Progenitor cell of endocrine pancreas (in vitro differentiated cells): ENCODE measurements around the gene MYORG. TPM values are rescaled to one million over a fixed set of nuclear protein-coding genes. Genes with fewer than 3 reads are reported as not detected.

ENCODE experiments used
- DNase-seq: peaks from one replicate; pipeline ENCODE4 v3.0.0; 2021; ENCODE audit warnings: low spot score; ENCODE audit not compliant: unreplicated experiment
- H3K27ac Mint-ChIP-seq: 2 replicates; pipeline ENCODE4 v1.8.0; 2021; ENCODE audit warnings: mild to moderate bottlenecking, moderate library complexity, mixed read lengths
- H3K27me3 Mint-ChIP-seq: 2 replicates; pipeline ENCODE4 v1.8.0; 2021; ENCODE audit warnings: mixed read lengths
- H3K36me3 Mint-ChIP-seq: 2 replicates; pipeline ENCODE4 v1.8.0; 2022; ENCODE audit warnings: mixed read lengths; ENCODE audit not compliant: insufficient read depth
- H3K4me1 Mint-ChIP-seq: 2 replicates; pipeline ENCODE4 v1.8.0; 2021; ENCODE audit warnings: low read depth, mixed read lengths
- H3K4me3 Mint-ChIP-seq: 2 replicates; pipeline ENCODE4 v1.8.0; 2021; ENCODE audit warnings: low read depth, mild to moderate bottlenecking, moderate library complexity, mixed read lengths
- H3K9me3 Mint-ChIP-seq: 2 replicates; pipeline ENCODE4 v1.8.0; 2021; ENCODE audit warnings: low read depth, mixed read lengths
- CTCF ChIP-seq: fragments of 200-600 bp; sonication (generic); IDR thresholded peaks from one replicate; pipeline ENCODE4 v1.5.0; 2021; ENCODE audit warnings: antibody characterized with exemption, mild to moderate bottlenecking; ENCODE audit not compliant: unreplicated experiment
- total RNA-seq: library from RNA; stranded (reverse); gene quantifications from 2 replicates; pipeline ENCODE4 v1.2.1, GENCODE V29; 2021

The MYORG gene
- total RNA-seq, 1 donor from 2014 or later = 8.8 TPM

GRCh38 chr9:34392511-34392910, 15.8 kb upstream of the MYORG start:
- Mint-ChIP-seq H3K27ac (no peak overlapping the region), H3K27me3 (peaks cover 28% of the 10 kb centered on the region), H3K9me3 (no peaks in the 10 kb centered on the region), H3K4me3 (no peak overlapping the region), H3K4me1 (no peaks in the 10 kb centered on the region), H3K36me3 (no peaks in the 10 kb centered on the region)
- no peak for TF ChIP-seq CTCF
- DNase-seq = no peak

GRCh38 chr9:34387239-34387638, 10.5 kb upstream of the MYORG start:
- Mint-ChIP-seq H3K4me3 (no peak overlapping the region), H3K4me1 (no peaks in the 10 kb centered on the region), H3K9me3 (no peaks in the 10 kb centered on the region), H3K27ac (no peak overlapping the region), H3K27me3 (peaks cover 46% of the 10 kb centered on the region), H3K36me3 (no peaks in the 10 kb centered on the region)
- TF ChIP-seq CTCF = no peak
- DNase-seq = no peak

GRCh38 chr9:34386656-34387055, 10.0 kb upstream of the MYORG start:
- no peaks in the 10 kb centered on the region for H3K9me3 Mint-ChIP-seq
- H3K4me1 Mint-ChIP-seq = no peaks in the 10 kb centered on the region
- TF ChIP-seq CTCF = no peak
- no peaks in the 10 kb centered on the region for H3K36me3 Mint-ChIP-seq
- H3K27ac Mint-ChIP-seq = no peak overlapping the region
- DNase-seq = no peak
- H3K27me3 Mint-ChIP-seq = peaks cover 49% of the 10 kb centered on the region
- H3K4me3 Mint-ChIP-seq = no peak overlapping the region

- Mint-ChIP-seq H3K27ac (no peak overlapping the region), H3K36me3 (no peaks in the 10 kb centered on the region), H3K4me3 (no peak overlapping the region), H3K27me3 (peaks cover 51% of the 10 kb centered on the region), H3K4me1 (peaks cover 2% of the 10 kb centered on the region), H3K9me3 (no peaks in the 10 kb centered on the region)
- no peak for TF ChIP-seq CTCF
- no peak for DNase-seq
Measured at GRCh38 chr9:34385561-34386230, 9.0 kb upstream of the MYORG start.

GRCh38 chr9:34384368-34385165, 7.9 kb upstream of the MYORG start:
- peaks cover 60% of the 10 kb centered on the region for H3K27me3 Mint-ChIP-seq
- no peaks in the 10 kb centered on the region for H3K36me3 Mint-ChIP-seq
- DNase-seq = no peak
- H3K4me3 Mint-ChIP-seq = no peak overlapping the region
- peaks cover 4% of the 10 kb centered on the region for H3K4me1 Mint-ChIP-seq
- no peaks in the 10 kb centered on the region for H3K9me3 Mint-ChIP-seq
- no peak overlapping the region for H3K27ac Mint-ChIP-seq
- no peak for TF ChIP-seq CTCF
